Heart left ventricle (tissue), 16 donors: Measurements from ENCODE around the gene BAIAP2. TPM values are rescaled to one million over a fixed set of nuclear protein-coding genes. Genes with fewer than 3 reads are reported as not detected.

Source experiments
- ATAC-seq, 4 donors: fragments of 200-7000 bp; cut with Tn5 transposase; one replicate each; pipeline ENCODE4 v1.9.1; 2020 to 2022; ENCODE audit warnings: moderate library complexity in 4 of 4, mild to moderate bottlenecking in 3 of 4, moderate number of reproducible peaks in 1 of 4
- DNase-seq, 5 donors: peaks; one replicate each; pipeline ENCODE4 v3.0.0-alpha.2; 2020
- H3K27ac ChIP-seq, 12 donors: fragments of 200-600 bp; sonication (generic) in 4 of 12; one replicate each; pipeline versions ENCODE4 v1.5.0 to v1.8.0; 2016 to 2022; ENCODE audit warnings: mild to moderate bottlenecking in 2 of 12
- H3K27me3 ChIP-seq, 9 donors: fragments of 200-600 bp; sonication (generic) in 2 of 9; one replicate each; pipeline versions ENCODE4 v1.5.1 to v1.8.0; 2016 to 2022; ENCODE audit warnings: mild to moderate bottlenecking in 3 of 9
- H3K36me3 ChIP-seq, 9 donors: fragments of 200-600 bp; sonication (generic) in 2 of 9; one replicate each; pipeline versions ENCODE4 v1.5.0 to v1.8.0; 2018 to 2022; ENCODE audit warnings: mild to moderate bottlenecking in 2 of 9
- H3K4me1 ChIP-seq, 12 donors: fragments of 200-600 bp; sonication (generic) in 4 of 12; one replicate each; pipeline versions ENCODE4 v1.5.0 to v1.8.0; 2016 to 2022; ENCODE audit warnings: mild to moderate bottlenecking in 3 of 12
- H3K4me3 ChIP-seq, 12 donors: fragments of 200-600 bp; sonication (generic) in 4 of 12; one replicate each; pipeline versions ENCODE4 v1.5.0 to v1.8.0; 2017 to 2022; ENCODE audit warnings: mild to moderate bottlenecking in 9 of 12, moderate library complexity in 4 of 12
- H3K9me3 ChIP-seq, 12 donors: fragments of 200-600 bp; sonication (generic) in 4 of 12; one replicate each; pipeline versions ENCODE4 v1.5.0 to v1.8.0; 2016 to 2022; ENCODE audit warnings: mild to moderate bottlenecking in 1 of 12
- POLR2A ChIP-seq, 2 donors: fragments of 450-650 bp; IDR thresholded peaks; one replicate each; pipeline ENCODE4 v1.6.1; 2017; ENCODE audit warnings: antibody characterized with exemption in 2 of 2, mild to moderate bottlenecking in 2 of 2, moderate library complexity in 2 of 2
- WGBS, 4 donors: extraction: QIAGEN DNeasy Blood & Tissue Kit in 2 of 4; methylation state at CpG; one replicate each; pipeline versions ENCODE4 v1.1.5 to v1.1.7; 2013 to 2018; 5-methylcytosine and 5-hydroxymethylcytosine counted together
- intact Hi-C, 10 donors: fragments of 100-400 bp; cut with DNase I; formaldehyde crosslinking; loops; one replicate each; pipeline versions ENCODE4 v1.11.1 to v1.14.2; 2022
- polyA plus RNA-seq, 2 donors: library from polyadenylated mRNA; stranded (reverse); fragments of 200-250 nt; gene quantifications; one replicate each; pipeline ENCODE4 v1.2.3, GENCODE V29; 2013
- total RNA-seq, 9 donors: library from RNA; depleted of rRNA in 2 of 9; stranded (reverse); fragments of >200 nt in 2 of 9; fragmentation: NEBNext Ultra II Directional in 3 of 9; extraction: Animal tissue kit (Norgen Biotek cat#: 25700) in 3 of 9; gene quantifications; one replicate each; pipeline versions ENCODE4 v1.1.0 to v1.2.4, GENCODE V29; 2016 to 2023
- TF ChIP-seq, protein P1 (sequence below), 12 donors: fragments of 200-600 bp; sonication (generic) in 4 of 12; IDR thresholded peaks; one replicate each; pipeline versions ENCODE4 v1.5.0 to v1.8.0; 2018 to 2022; ENCODE audit warnings: antibody characterized with exemption in 12 of 12, mild to moderate bottlenecking in 5 of 12
- donor health status: ischemic (EF 13 %, LVEDD 7.1; RV severe dilation, severe dysfunction).
- donor health status: healthy with polysubstance abuse.
- donor health status: DM: no; HTN: yes; CAD: no.
- donor health status: DM: no; HTN: no; CAD: no.
- donor health status: ischemic (EF 25% LVEDD 6.9; RV normal size, moderate dysfunction).
- donor health status: ischemic (EF 25% LVEDD 5.7; RV mildly dilated, moderate dysfunction).
- donor health status: healthy.
- donor health status: DM: yes; HTN: yes; CAD: no.
- donor health status: ischemic (EF 35%, LVEDD 5.7; RV mildly dilated, moderate dysfunction).
- donor health status: nonischemic (EF 11% LVEDD 7.7; RV severe dilation, severe dysfunction).
- donor health status: DM: yes; HTN: yes; CAD: no.
- donor health status: PGD.
- donor health status: ischemic (EF 29% LVEDD 5.4; RV normal size, mild dysfunction).
- donor health status: nonischemic (EF 23%, LVEDD 6.1; RV moderate dilation, normal function).

The BAIAP2 gene
- total and polyA plus RNA-seq, 11 donors: 8.9 to 30.2 (median 18.5) TPM

GRCh38 chr17:81092518-81093095, 57.7 kb downstream of the BAIAP2 start:
- DNase-seq: no peak
- WGBS, 4 donors: 92 to 93% (median 93%) methylated on average over 24 of the region's 24 CpGs
- Histone ChIP-seq H3K4me3 (no peak overlapping the region), H3K9me3 (no peaks in the 10 kb centered on the region), H3K27me3 (no peaks in the 10 kb centered on the region), H3K27ac (no peak overlapping the region), H3K36me3 (peaks cover 0 to 15% (median 0%) of the 10 kb centered on the region in 9 donors), H3K4me1 (peaks cover 0 to 37% (median 10%) of the 10 kb centered on the region in 12 donors)
- intact Hi-C loops: loop anchor here in 2 of 10 donors (10.0 kb wide), 1 partner anchor 668 kb away; no protein-coding TSS in a partner anchor
- TF ChIP-seq POLR2A (IDR thresholded peaks at IDR 0.05): no peak
- TF ChIP-seq, protein P1, sequence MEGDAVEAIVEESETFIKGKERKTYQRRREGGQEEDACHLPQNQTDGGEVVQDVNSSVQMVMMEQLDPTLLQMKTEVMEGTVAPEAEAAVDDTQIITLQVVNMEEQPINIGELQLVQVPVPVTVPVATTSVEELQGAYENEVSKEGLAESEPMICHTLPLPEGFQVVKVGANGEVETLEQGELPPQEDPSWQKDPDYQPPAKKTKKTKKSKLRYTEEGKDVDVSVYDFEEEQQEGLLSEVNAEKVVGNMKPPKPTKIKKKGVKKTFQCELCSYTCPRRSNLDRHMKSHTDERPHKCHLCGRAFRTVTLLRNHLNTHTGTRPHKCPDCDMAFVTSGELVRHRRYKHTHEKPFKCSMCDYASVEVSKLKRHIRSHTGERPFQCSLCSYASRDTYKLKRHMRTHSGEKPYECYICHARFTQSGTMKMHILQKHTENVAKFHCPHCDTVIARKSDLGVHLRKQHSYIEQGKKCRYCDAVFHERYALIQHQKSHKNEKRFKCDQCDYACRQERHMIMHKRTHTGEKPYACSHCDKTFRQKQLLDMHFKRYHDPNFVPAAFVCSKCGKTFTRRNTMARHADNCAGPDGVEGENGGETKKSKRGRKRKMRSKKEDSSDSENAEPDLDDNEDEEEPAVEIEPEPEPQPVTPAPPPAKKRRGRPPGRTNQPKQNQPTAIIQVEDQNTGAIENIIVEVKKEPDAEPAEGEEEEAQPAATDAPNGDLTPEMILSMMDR (IDR thresholded peaks at IDR 0.05): no peak
- no peak for ATAC-seq

- ATAC-seq: no peak
- peak overlapping the region in 1 of 12 donors; percentile 70 for H3K27ac ChIP-seq
- intact Hi-C loops: loop anchor here in 2 of 10 donors (10.0 kb wide), 1 partner anchor 669 kb away; no protein-coding TSS in a partner anchor
- no peak for DNase-seq
- H3K9me3 ChIP-seq: no peaks in the 10 kb centered on the region
- peaks cover 0 to 48% (median 15%) of the 10 kb centered on the region in 12 donors for H3K4me1 ChIP-seq
- peaks cover 0 to 2% (median 0%) of the 10 kb centered on the region in 9 donors for H3K36me3 ChIP-seq
- no peaks in the 10 kb centered on the region for H3K27me3 ChIP-seq
- 82 to 92% (median 87%) methylated on average over 17 to 21 of the region's 21 CpGs for WGBS, 4 donors
- TF ChIP-seq POLR2A (IDR thresholded peaks at IDR 0.05): no peak
- TF ChIP-seq, protein P1 (IDR thresholded peaks at IDR 0.05): no peak
- H3K4me3 ChIP-seq: no peak overlapping the region
Observed at GRCh38 chr17:81093619-81094508, 58.9 kb downstream of the BAIAP2 start.

DNA sequence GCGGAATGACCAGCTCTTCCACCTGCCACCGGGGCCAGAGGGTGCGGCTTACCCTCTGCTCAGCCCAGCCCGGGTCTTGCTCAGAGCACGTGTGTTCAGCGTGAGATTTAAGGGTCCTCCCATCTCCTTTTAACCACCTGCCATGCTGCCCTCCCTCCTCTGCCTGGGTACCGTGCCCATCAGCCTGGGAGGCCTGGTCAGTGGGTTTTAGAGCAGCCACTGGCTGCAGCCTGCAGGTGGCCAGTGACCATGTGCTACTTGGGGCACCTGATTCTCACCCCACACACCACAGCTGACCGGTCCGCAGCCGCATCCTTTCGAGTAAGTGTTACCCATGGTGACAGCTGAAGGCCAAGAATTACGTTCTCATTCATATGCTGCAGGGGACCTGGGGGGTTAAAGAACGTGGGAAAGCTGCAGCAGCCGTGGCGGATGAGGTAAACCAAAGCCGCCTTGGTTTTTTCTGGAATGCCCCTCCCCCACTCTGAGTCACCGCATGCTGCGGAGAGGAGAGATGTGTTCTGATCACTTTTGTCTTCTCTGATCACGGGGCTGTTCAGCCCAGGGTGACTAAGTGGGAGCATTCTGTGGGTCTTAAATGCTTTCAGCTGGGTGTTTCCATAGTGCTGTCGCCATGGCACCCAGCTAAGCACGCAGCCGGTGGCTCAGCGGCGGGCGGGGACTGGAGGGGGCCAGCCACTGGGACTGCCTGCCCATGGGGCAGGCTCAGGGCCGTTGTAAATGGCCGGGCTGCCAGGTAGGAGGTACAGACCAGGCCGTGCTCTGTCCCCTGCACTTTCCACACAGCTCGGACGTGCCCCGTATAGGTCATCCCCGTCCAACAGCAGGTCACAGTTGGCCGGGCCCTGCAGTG, 59.8 kb downstream of the BAIAP2 start:
- intact Hi-C loops: loop anchor here in 4 of 10 donors (5.0 to 10.0 kb wide), 4 partner anchors 67 to 670 kb away; partner anchors contain the start of gene CHMP6 (in 1 of the 4)
- DNase-seq: peak in 4 of 5 donors; percentile 36 to 72 (median 52)
- WGBS, 4 donors: 63 to 71% (median 70%) methylated on average over 18 to 33 of the region's 33 CpGs
- Histone ChIP-seq H3K36me3 (peaks cover 0 to under 1% (median 0%) of the 10 kb centered on the region in 9 donors), H3K27me3 (no peaks in the 10 kb centered on the region), H3K27ac (peak overlapping the region in 4 of 12 donors; percentile 10 to 80 (median 24)), H3K4me3 (no peak overlapping the region), H3K4me1 (peaks cover 0 to 48% (median 15%) of the 10 kb centered on the region in 12 donors), H3K9me3 (no peaks in the 10 kb centered on the region)
- TF ChIP-seq, protein P1 (IDR thresholded peaks at IDR 0.05): no peak
- peak in 3 of 4 donors; percentile 10 to 48 (median 11) for ATAC-seq
